Activated CD4-positive, alpha-beta memory T cell treated with anti-CD3 and anti-CD28 coated beads, Interleukin-2, amount 10 ng/mL, durations not matched to agents 7 days and 5 days (primary cell): ENCODE measurements around the gene CHST11. TPM values are rescaled to one million over a fixed set of nuclear protein-coding genes. Genes with fewer than 3 reads are reported as not detected.

Source experiments
- CTCF ChIA-PET: fragments of 350-600 bp; sonication (Branson Sonifier 250); formaldehyde crosslinking; loops from one replicate; lab custom pipeline; 2021; ENCODE audit warnings: antibody characterized with exemption, inconsistent platforms; lab: Charles Lee
- POLR2A ChIA-PET: fragments of 350-600 bp; sonication (Branson Sonifier 250); formaldehyde crosslinking; loops from one replicate; lab custom pipeline; 2021; ENCODE audit warnings: antibody characterized with exemption; lab: Charles Lee
- DNase-seq: peaks from one replicate; pipeline ENCODE4 v3.0.0-alpha.2; 2020
- H3K27ac Mint-ChIP-seq: one replicate; pipeline ENCODE4 v1.8.0; 2021; ENCODE audit warnings: mild to moderate bottlenecking, mixed read lengths
- H3K27me3 Mint-ChIP-seq: one replicate; pipeline ENCODE4 v1.8.0; 2021; ENCODE audit warnings: mixed read lengths
- H3K36me3 Mint-ChIP-seq: one replicate; pipeline ENCODE4 v1.8.0; 2021; ENCODE audit warnings: low read depth, mixed read lengths
- H3K4me1 Mint-ChIP-seq: one replicate; pipeline ENCODE4 v1.8.0; 2021; ENCODE audit warnings: mixed read lengths
- H3K4me3 Mint-ChIP-seq: one replicate; pipeline ENCODE4 v1.8.0; 2021; ENCODE audit warnings: mild to moderate bottlenecking, mixed read lengths
- H3K9me3 Mint-ChIP-seq: one replicate; pipeline ENCODE4 v1.8.0; 2021; ENCODE audit warnings: mixed read lengths
- total RNA-seq, 2 experiments: library from RNA; stranded (reverse); gene quantifications; one replicate each; pipeline ENCODE4 v1.2.3, GENCODE V29; 2021

CHST11 gene
- total RNA-seq, 2 experiments from 2014 or later, result 124 to 125 TPM

- Mint-ChIP-seq H3K27ac (peak overlapping the region; percentile 45), H3K4me1 (peaks cover 40% of the 10 kb centered on the region), H3K9me3 (no peaks in the 10 kb centered on the region), H3K36me3 (peaks cover 19% of the 10 kb centered on the region), H3K4me3 (peak overlapping the region; percentile 11), H3K27me3 (no peaks in the 10 kb centered on the region)
- ChIA-PET POLR2A (interaction anchor here (1.1 kb wide), 1 partner anchor 307 kb away, joined by 3 read pairs; no protein-coding TSS in a partner anchor), CTCF (interaction anchor here (1.0 to 2.5 kb wide), 4 partner anchors 12 to 383 kb away, joined by 3 to 12 read pairs (median 4); no protein-coding TSS in a partner anchor)
- DNase-seq, result no peak
Observed at GRCh38 chr12:104764225-104765091, 307.7 kb downstream of the CHST11 start.

DNA sequence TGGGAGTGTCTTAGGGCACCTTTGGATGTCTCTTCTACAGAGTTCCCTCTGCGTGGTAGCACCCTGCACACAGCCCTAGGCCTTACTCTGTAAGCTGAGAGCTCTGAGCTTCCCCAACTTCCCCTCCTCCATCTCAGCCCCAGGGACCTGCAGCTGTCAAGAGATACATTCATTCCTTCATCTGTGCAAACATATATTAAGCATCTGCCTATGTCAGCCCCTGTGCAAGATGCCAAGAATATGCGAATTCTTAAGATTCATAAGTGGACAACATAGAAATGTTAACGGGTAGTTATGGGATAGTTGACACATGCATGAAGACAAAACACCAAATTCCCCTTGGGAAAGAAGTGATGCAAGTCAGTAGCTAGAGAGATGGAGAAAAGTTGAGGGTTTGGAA, 310.5 kb downstream of the CHST11 start:
- peaks cover 28% of the 10 kb centered on the region for H3K4me1 Mint-ChIP-seq
- no peak for DNase-seq
- peaks cover 11% of the 10 kb centered on the region for H3K36me3 Mint-ChIP-seq
- H3K27ac Mint-ChIP-seq, result no peak overlapping the region
- CTCF ChIA-PET, result interaction anchor here (1.4 kb wide), 1 partner anchor 386 kb away, joined by 3 read pairs; no protein-coding TSS in a partner anchor
- no peaks in the 10 kb centered on the region for H3K9me3 Mint-ChIP-seq
- POLR2A ChIA-PET, result no interaction called here
- peaks cover 3% of the 10 kb centered on the region for H3K27me3 Mint-ChIP-seq
- no peak overlapping the region for H3K4me3 Mint-ChIP-seq

DNA sequence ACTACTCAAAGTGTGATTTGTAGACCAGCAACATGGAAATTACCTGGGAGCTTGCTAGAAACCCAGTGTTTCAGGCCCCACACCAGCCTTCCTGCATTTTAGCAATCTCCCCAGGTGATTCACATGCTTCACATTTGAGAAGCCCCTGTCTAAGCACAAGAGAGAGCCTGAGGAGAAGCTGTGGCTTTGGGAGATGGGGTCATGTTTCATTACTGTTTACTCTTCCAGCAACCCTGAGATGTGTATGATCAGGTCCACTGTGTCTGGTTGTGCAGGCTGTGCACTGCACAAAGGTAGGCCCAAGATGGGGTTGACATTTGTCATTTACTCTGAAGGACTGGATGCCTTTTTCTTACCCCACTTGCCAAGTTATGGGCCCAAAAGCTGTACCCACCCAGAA, 311.3 kb downstream of the CHST11 start:
- no peak overlapping the region for H3K4me3 Mint-ChIP-seq
- peaks cover 12% of the 10 kb centered on the region for H3K36me3 Mint-ChIP-seq
- H3K27me3 Mint-ChIP-seq, result peaks cover 6% of the 10 kb centered on the region
- ChIA-PET POLR2A (no interaction called here), CTCF (interaction anchor here (1.4 kb wide), 1 partner anchor 386 kb away, joined by 3 read pairs; no protein-coding TSS in a partner anchor)
- no peak overlapping the region for H3K27ac Mint-ChIP-seq
- peaks cover 4% of the 10 kb centered on the region for H3K9me3 Mint-ChIP-seq
- no peak for DNase-seq
- peaks cover 23% of the 10 kb centered on the region for H3K4me1 Mint-ChIP-seq

- peaks cover 13% of the 10 kb centered on the region for H3K9me3 Mint-ChIP-seq
- DNase-seq, result no peak
- POLR2A ChIA-PET, result no interaction called here
- peaks cover 12% of the 10 kb centered on the region for H3K36me3 Mint-ChIP-seq
- H3K4me3 Mint-ChIP-seq, result no peak overlapping the region
- H3K27ac Mint-ChIP-seq, result no peak overlapping the region
- CTCF ChIA-PET, result no interaction called here
- H3K4me1 Mint-ChIP-seq, result peaks cover 15% of the 10 kb centered on the region
- H3K27me3 Mint-ChIP-seq, result peaks cover 12% of the 10 kb centered on the region
Observed at GRCh38 chr12:104769144-104769561, 312.4 kb downstream of the CHST11 start.

DNA sequence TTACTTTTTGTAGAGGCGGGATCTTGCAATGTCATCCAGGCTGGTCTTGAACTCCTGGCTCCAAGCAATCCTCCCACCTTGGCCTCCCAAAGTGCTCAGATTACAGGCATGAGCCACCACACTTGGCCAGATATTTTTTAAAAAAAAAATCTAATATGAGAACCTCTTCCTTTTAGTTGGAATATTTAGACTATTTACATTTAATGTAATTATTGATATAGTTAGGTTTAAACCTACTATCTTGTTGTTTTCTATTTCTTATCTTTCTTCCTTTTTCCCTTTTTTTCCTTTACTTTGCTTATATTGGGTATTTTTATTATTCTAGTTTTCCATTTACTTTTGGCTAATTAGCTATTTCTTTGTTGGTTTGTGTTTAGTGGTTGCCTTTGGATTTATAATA, 315.6 kb downstream of the CHST11 start:
- Mint-ChIP-seq H3K4me1 (no peaks in the 10 kb centered on the region), H3K36me3 (peaks cover 7% of the 10 kb centered on the region), H3K27me3 (peaks cover 12% of the 10 kb centered on the region), H3K9me3 (peaks cover 15% of the 10 kb centered on the region), H3K27ac (no peak overlapping the region), H3K4me3 (no peak overlapping the region)
- DNase-seq, result no peak
- POLR2A ChIA-PET, result no interaction called here
- CTCF ChIA-PET, result interaction anchor here (0.6 to 1.0 kb wide), 2 partner anchors 10 to 18 kb away, joined by 3 to 4 read pairs; no protein-coding TSS in a partner anchor

DNA sequence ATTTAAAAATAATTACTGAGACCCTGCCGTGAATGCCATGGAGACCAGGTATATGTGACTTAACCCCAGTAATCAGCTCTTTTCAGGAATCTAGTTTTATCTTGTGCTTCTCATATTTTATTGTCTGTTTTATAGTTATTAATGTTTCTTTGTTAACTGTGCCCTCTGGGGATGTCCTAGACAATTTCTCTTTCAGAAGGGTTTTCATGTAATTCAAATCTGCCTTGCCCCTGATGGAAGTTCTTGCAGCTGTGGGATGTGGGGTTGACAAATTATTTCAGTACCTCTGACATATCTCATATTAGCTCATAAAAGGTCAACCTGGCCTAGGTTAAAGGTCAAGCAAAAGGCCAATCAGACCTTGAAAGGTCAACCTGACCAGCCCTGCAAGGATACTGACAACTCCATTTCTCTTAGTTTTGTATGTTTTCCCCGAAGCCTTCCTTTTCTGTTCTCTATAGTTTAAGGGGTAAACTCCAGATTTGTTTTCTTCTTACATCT, 319.0 kb downstream of the CHST11 start:
- H3K9me3 Mint-ChIP-seq, result peaks cover 25% of the 10 kb centered on the region
- DNase-seq, result no peak
- H3K4me1 Mint-ChIP-seq, result no peaks in the 10 kb centered on the region
- POLR2A ChIA-PET, result no interaction called here
- no peak overlapping the region for H3K27ac Mint-ChIP-seq
- no peak overlapping the region for H3K4me3 Mint-ChIP-seq
- H3K27me3 Mint-ChIP-seq, result peaks cover 12% of the 10 kb centered on the region
- peaks cover 17% of the 10 kb centered on the region for H3K36me3 Mint-ChIP-seq
- CTCF ChIA-PET, result no interaction called here

DNA sequence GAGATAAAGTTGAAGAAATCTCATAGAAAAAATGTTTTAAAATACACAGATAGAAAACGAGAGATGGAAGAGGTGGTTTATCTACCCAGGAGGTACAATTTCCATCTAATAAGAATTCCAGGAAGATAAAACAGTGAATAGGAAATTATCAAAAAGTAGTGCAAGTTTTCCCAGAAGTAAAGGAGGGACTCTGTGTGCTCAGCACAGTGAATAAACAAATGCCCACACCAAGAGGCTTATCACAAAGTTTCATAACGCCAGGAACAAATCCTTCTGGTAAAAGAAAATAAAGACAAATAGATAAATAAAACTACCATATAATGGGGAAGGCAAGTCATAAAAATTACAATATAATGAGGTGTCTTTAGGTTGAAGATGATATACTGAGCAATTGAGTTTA, 322.4 kb downstream of the CHST11 start:
- Mint-ChIP-seq H3K4me1 (no peaks in the 10 kb centered on the region), H3K4me3 (no peak overlapping the region), H3K36me3 (peaks cover 13% of the 10 kb centered on the region), H3K27me3 (peaks cover 2% of the 10 kb centered on the region), H3K27ac (no peak overlapping the region), H3K9me3 (peaks cover 19% of the 10 kb centered on the region)
- ChIA-PET POLR2A (no interaction called here), CTCF (no interaction called here)
- no peak for DNase-seq

DNA sequence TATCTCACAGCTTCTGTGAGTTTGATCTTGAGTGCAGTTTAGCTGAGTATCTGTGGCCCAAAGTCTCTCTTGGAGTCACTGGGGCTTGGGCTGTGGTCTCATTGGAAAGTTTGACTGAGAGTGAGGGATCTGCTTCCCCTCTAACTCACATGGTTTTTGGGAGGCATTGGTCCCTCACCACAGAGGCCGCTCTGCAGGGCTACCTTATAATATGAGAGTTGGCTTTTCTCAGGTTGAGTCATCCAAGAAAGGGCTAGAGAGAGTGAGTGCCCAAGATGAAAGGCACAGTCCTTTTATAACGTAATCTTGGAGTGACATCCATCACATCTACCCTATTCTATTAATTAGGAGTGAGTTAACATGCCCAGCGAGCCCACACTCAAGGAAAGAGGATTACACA, 325.5 kb downstream of the CHST11 start:
- Mint-ChIP-seq H3K27ac (no peak overlapping the region), H3K9me3 (peaks cover 17% of the 10 kb centered on the region), H3K4me1 (no peaks in the 10 kb centered on the region), H3K27me3 (peaks cover 2% of the 10 kb centered on the region), H3K4me3 (no peak overlapping the region), H3K36me3 (peaks cover 13% of the 10 kb centered on the region)
- POLR2A ChIA-PET, result no interaction called here
- CTCF ChIA-PET, result interaction anchor here (2.7 kb wide), 1 partner anchor 8 kb away, joined by 12 read pairs; no protein-coding TSS in a partner anchor
- no peak for DNase-seq

GRCh38 chr12:104784592-104784991, 327.8 kb downstream of the CHST11 start:
- Mint-ChIP-seq H3K27ac (no peak overlapping the region), H3K9me3 (peaks cover 14% of the 10 kb centered on the region), H3K4me3 (no peak overlapping the region), H3K4me1 (no peaks in the 10 kb centered on the region), H3K27me3 (peaks cover 2% of the 10 kb centered on the region), H3K36me3 (peaks cover 10% of the 10 kb centered on the region)
- CTCF ChIA-PET, result no interaction called here
- DNase-seq, result no peak
- POLR2A ChIA-PET, result no interaction called here

GRCh38 chr12:104785886-104786285, 329.1 kb downstream of the CHST11 start:
- Mint-ChIP-seq H3K27ac (no peak overlapping the region), H3K36me3 (peaks cover 2% of the 10 kb centered on the region), H3K9me3 (peaks cover 6% of the 10 kb centered on the region), H3K4me3 (no peak overlapping the region), H3K4me1 (no peaks in the 10 kb centered on the region), H3K27me3 (peaks cover 2% of the 10 kb centered on the region)
- ChIA-PET POLR2A (no interaction called here), CTCF (no interaction called here)
- DNase-seq, result no peak

DNA sequence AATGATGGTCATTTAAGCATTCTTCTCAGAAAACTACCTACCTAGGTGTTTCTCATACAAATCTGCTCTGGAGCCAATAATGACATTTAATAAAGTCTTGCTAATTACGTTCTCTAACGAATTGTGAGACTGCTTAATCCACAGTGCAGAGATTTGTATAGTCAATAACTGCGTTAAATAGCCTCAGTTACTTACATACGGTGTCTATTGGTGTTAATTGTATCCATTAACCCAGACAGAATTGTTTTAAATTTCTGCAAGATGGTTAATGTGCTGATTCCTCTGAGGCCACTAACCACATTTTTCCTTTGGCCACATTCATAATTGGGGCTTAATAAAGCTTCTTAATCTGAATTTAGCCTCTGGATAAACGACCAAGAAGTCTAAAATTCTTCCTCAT, 329.6 kb downstream of the CHST11 start:
- POLR2A ChIA-PET, result no interaction called here
- Mint-ChIP-seq H3K27me3 (peaks cover 2% of the 10 kb centered on the region), H3K9me3 (peaks cover 2% of the 10 kb centered on the region), H3K4me3 (no peak overlapping the region), H3K36me3 (no peaks in the 10 kb centered on the region), H3K4me1 (no peaks in the 10 kb centered on the region), H3K27ac (no peak overlapping the region)
- DNase-seq, result no peak
- CTCF ChIA-PET, result no interaction called here

GRCh38 chr12:104788840-104789271, 332.1 kb downstream of the CHST11 start:
- Mint-ChIP-seq H3K27me3 (no peaks in the 10 kb centered on the region), H3K36me3 (no peaks in the 10 kb centered on the region), H3K4me1 (no peaks in the 10 kb centered on the region), H3K9me3 (no peaks in the 10 kb centered on the region), H3K27ac (no peak overlapping the region), H3K4me3 (no peak overlapping the region)
- POLR2A ChIA-PET, result no interaction called here
- DNase-seq, result no peak
- CTCF ChIA-PET, result no interaction called here
